Urothelium cell line (cell line): ENCODE data around the gene DTYMK.
"Not testable (repeated sequence)": the region's sequence is repeated elsewhere in the genome, so short reads cannot be mapped to it uniquely, and the experiment has no call there.

Source experiments
- DNase-seq: peaks from one replicate; pipeline ENCODE4 v3.0.0; 2011; ENCODE audit warnings: low spot score, mixed read lengths
- FAIRE-seq: peaks from 2 replicates; lab custom pipeline; 2011; peaks lifted over from hg19 to GRCh38; lab: Jason Lieb, UNC

The DTYMK gene

GRCh38 chr2:241686650-241687425, at the start of gene DTYMK:
Gene DTYMK (minus strand): TSS chr2:241686815. CDS start chr2:241686783, 32 bp downstream.
- FAIRE-seq, result no peak
- peak; percentile 97 for DNase-seq

GRCh38 chr2:241736111-241736510, 49.5 kb upstream of the DTYMK start:
- no peak for DNase-seq
- FAIRE-seq, result no peak

GRCh38 chr2:241734467-241735208, 48.0 kb upstream of the DTYMK start, which contains the start of gene D2HGDH:
Gene D2HGDH (plus strand): TSS chr2:241734630. CDS start chr2:241735225, 595 bp downstream.
- FAIRE-seq, result peak; percentile 65
- DNase-seq, result peak; percentile 96

GRCh38 chr2:241734208-241734466, 47.5 kb upstream of the DTYMK start:
- DNase-seq (no peak), FAIRE-seq (no peak)

GRCh38 chr2:241733391-241734207, 47.0 kb upstream of the DTYMK start:
- FAIRE-seq (no peak), DNase-seq (no peak)

- not testable (repeated sequence) for DNase-seq, FAIRE-seq
Observed at GRCh38 chr2:241732513-241733186, 46.0 kb upstream of the DTYMK start.

- FAIRE-seq, result no peak
Observed at GRCh38 chr2:241730671-241731293, 44.2 kb upstream of the DTYMK start.

GRCh38 chr2:241729868-241730267, 43.3 kb upstream of the DTYMK start:
- FAIRE-seq (no peak), DNase-seq (no peak)

More at GRCh38 chr2:241730671-241731293, 44.2 kb upstream of the DTYMK start:
- no peak for DNase-seq

GRCh38 chr2:241728627-241729026, 42.0 kb upstream of the DTYMK start:
- DNase-seq, result no peak
- FAIRE-seq, result no peak

- FAIRE-seq (no peak), DNase-seq (no peak)
Observed at GRCh38 chr2:241728000-241728399, 41.4 kb upstream of the DTYMK start.

- no peak for FAIRE-seq
- no peak for DNase-seq
Observed at GRCh38 chr2:241726459-241726858, 39.8 kb upstream of the DTYMK start.

- FAIRE-seq, result no peak
Observed at GRCh38 chr2:241724975-241725870, 38.6 kb upstream of the DTYMK start.

GRCh38 chr2:241724259-241724974, 37.8 kb upstream of the DTYMK start:
- no peak for FAIRE-seq
- no peak for DNase-seq

More at GRCh38 chr2:241724975-241725870, 38.6 kb upstream of the DTYMK start:
- DNase-seq, result no peak

GRCh38 chr2:241722896-241723454, 36.4 kb upstream of the DTYMK start:
- FAIRE-seq, result no peak

GRCh38 chr2:241721852-241722251, 35.2 kb upstream of the DTYMK start:
- FAIRE-seq, result no peak
- no peak for DNase-seq

More at GRCh38 chr2:241722896-241723454, 36.4 kb upstream of the DTYMK start:
- DNase-seq, result no peak

- DNase-seq (no peak), FAIRE-seq (no peak)
Observed at GRCh38 chr2:241720560-241720959, 33.9 kb upstream of the DTYMK start.

- FAIRE-seq (no peak), DNase-seq (no peak)
Observed at GRCh38 chr2:241720099-241720498, 33.5 kb upstream of the DTYMK start.

GRCh38 chr2:241719093-241719492, 32.5 kb upstream of the DTYMK start:
- no peak for DNase-seq
- no peak for FAIRE-seq
